Sigmoid colon (tissue), 4 donors: Measurements from ENCODE around the gene MAPK8IP3.

Source experiments
- EP300 ChIP-seq, 4 donors: sonication (generic); formaldehyde crosslinking; IDR thresholded peaks; one replicate each; pipeline ENCODE4 v1.6.1; 2017; ENCODE audit warnings: antibody characterized with exemption in 4 of 4
- POLR2A ChIP-seq, 2 donors: fragments of 450-650 bp; IDR thresholded peaks; one replicate each; pipeline ENCODE4 v1.6.1; 2016; ENCODE audit warnings: antibody characterized with exemption in 2 of 2, mild to moderate bottlenecking in 2 of 2, moderate library complexity in 2 of 2
- POLR2AphosphoS5 ChIP-seq, 4 donors: sonication (generic); formaldehyde crosslinking; IDR thresholded peaks; one replicate each; pipeline ENCODE4 v1.6.1; 2017; ENCODE audit warnings: antibody characterized with exemption in 4 of 4
- TF ChIP-seq, protein P1 (sequence below), 4 experiments: fragments of 450-650 bp in 3 of 4; fragments of 200-600 bp in 1 of 4; IDR thresholded peaks; one replicate each; pipeline ENCODE4 v1.5.1; 2016 to 2019; ENCODE audit warnings: antibody characterized with exemption in 4 of 4, mild to moderate bottlenecking in 3 of 4, moderate library complexity in 2 of 4

DNA sequence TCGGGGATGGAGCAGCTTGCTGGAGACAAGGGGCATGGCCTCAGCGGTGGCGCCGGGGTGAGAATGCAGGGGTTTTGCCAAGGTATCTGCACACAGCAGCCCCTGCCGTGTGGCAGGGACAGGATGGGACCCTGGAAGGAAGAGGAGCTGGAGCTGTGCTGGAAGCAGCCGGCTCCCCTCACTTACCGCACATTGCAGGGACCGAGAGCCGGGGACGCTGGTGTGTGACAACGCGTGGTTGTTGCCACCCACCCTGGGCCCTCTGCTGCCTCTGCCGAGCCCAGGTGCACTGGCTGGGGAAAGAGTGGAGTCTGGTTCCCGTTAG, 79.8 kb downstream of the MAPK8IP3 start:
- TF ChIP-seq POLR2A (IDR thresholded peaks at IDR 0.05) = no peak
- TF ChIP-seq, protein P1, sequence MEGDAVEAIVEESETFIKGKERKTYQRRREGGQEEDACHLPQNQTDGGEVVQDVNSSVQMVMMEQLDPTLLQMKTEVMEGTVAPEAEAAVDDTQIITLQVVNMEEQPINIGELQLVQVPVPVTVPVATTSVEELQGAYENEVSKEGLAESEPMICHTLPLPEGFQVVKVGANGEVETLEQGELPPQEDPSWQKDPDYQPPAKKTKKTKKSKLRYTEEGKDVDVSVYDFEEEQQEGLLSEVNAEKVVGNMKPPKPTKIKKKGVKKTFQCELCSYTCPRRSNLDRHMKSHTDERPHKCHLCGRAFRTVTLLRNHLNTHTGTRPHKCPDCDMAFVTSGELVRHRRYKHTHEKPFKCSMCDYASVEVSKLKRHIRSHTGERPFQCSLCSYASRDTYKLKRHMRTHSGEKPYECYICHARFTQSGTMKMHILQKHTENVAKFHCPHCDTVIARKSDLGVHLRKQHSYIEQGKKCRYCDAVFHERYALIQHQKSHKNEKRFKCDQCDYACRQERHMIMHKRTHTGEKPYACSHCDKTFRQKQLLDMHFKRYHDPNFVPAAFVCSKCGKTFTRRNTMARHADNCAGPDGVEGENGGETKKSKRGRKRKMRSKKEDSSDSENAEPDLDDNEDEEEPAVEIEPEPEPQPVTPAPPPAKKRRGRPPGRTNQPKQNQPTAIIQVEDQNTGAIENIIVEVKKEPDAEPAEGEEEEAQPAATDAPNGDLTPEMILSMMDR (IDR thresholded peaks at IDR 0.05) = no peak
- no peak for TF ChIP-seq POLR2AphosphoS5 (IDR thresholded peaks at IDR 0.05)
- TF ChIP-seq EP300 (IDR thresholded peaks at IDR 0.05) = no peak
